DOHH2 (cell line): ENCODE results near the gene CPAMD8.

Experiments
- H3F3A ChIP-seq: fragments of 200-600 bp; sonication (generic), shearing (Covaris generic); 2 replicates; pipeline ENCODE4 v1.6.0; 2016; ENCODE audit warnings: antibody characterized with exemption, mild to moderate bottlenecking; ENCODE audit not compliant: control insufficient read depth, insufficient read depth
- H3K27ac ChIP-seq: fragments of 200-600 bp; sonication (generic); 2 replicates; pipeline ENCODE4 v1.5.1; 2014; ENCODE audit warnings: low read depth, mild to moderate bottlenecking, low read length, moderate library complexity
- H3K27me3 ChIP-seq: fragments of 200-600 bp; sonication (generic); 2 replicates; pipeline ENCODE4 v1.6.1; 2014; ENCODE audit warnings: mild to moderate bottlenecking, low read length, mixed read lengths; ENCODE audit not compliant: control insufficient read depth
- H3K36me3 ChIP-seq: fragments of 200-600 bp; sonication (generic); 2 replicates; pipeline ENCODE4 v1.6.1; 2014; ENCODE audit warnings: mild to moderate bottlenecking, low read length, moderate library complexity, mixed read lengths; ENCODE audit not compliant: control insufficient read depth
- H3K4me1 ChIP-seq: fragments of 200-600 bp; sonication (generic); 2 replicates; pipeline ENCODE4 v1.6.1; 2014; ENCODE audit warnings: mild to moderate bottlenecking, low read length, mixed read lengths; ENCODE audit not compliant: control insufficient read depth
- H3K4me2 ChIP-seq: fragments of 200-600 bp; sonication (generic); 2 replicates; pipeline ENCODE4 v1.6.0; 2014; ENCODE audit warnings: mild to moderate bottlenecking, low read length, moderate library complexity
- H3K4me3 ChIP-seq: fragments of 200-600 bp; sonication (generic); 2 replicates; pipeline ENCODE4 v1.5.1; 2014; ENCODE audit warnings: mild to moderate bottlenecking, low read length, mixed read lengths
- H3K79me2 ChIP-seq: fragments of 200-600 bp; sonication (generic); 2 replicates; pipeline ENCODE4 v1.6.1; 2014; ENCODE audit warnings: mild to moderate bottlenecking, low read length, mixed read lengths; ENCODE audit not compliant: control insufficient read depth
- H3K9me2 ChIP-seq: fragments of 200-600 bp; sonication (generic); replicated peaks from 2 replicates; pipeline ENCODE4 v1.6.1; 2014; ENCODE audit warnings: mild to moderate bottlenecking, low read length, mixed read lengths; ENCODE audit not compliant: control insufficient read depth
- H3K9me3 ChIP-seq: fragments of 200-600 bp; sonication (generic); 2 replicates; pipeline ENCODE4 v1.6.1; 2014; ENCODE audit warnings: antibody characterized with exemption, low read length, mixed read lengths; ENCODE audit not compliant: control insufficient read depth, insufficient read depth
- H4K20me1 ChIP-seq: fragments of 200-600 bp; sonication (generic); 2 replicates; pipeline ENCODE4 v1.6.0; 2014; ENCODE audit warnings: low read depth, mild to moderate bottlenecking, antibody characterized with exemption, low read length, moderate library complexity; ENCODE audit not compliant: control insufficient read depth, insufficient read depth
- CTCF ChIP-seq: fragments of 200-600 bp; sonication (generic); IDR thresholded peaks from one replicate; pipeline ENCODE4 v1.5.1; 2014; ENCODE audit warnings: antibody characterized with exemption, mild to moderate bottlenecking, low read depth, low read length; ENCODE audit not compliant: poor library complexity, severe bottlenecking
- EZH2phosphoT487 ChIP-seq: fragments of 200-600 bp; sonication (generic); IDR thresholded peaks from 2 replicates; pipeline ENCODE4 v1.6.1; 2017; ENCODE audit warnings: borderline replicate concordance, mild to moderate bottlenecking, antibody characterized with exemption, low read length, moderate library complexity, mixed read lengths

The CPAMD8 gene

GRCh38 chr19:16902545-16902944, 124.1 kb downstream of the CPAMD8 start:
- H3K4me3 ChIP-seq: no peak overlapping the region
- no peaks in the 10 kb centered on the region for H3K9me3 ChIP-seq
- no peak overlapping the region for H3K27ac ChIP-seq
- H3K4me2 ChIP-seq: no peak overlapping the region
- no peaks in the 10 kb centered on the region for H4K20me1 ChIP-seq
- TF ChIP-seq CTCF (no peak), EZH2phosphoT487 (no peak)
- no peaks in the 10 kb centered on the region for H3K27me3 ChIP-seq
- peaks cover 26% of the 10 kb centered on the region for H3K4me1 ChIP-seq
- H3K9me2 ChIP-seq: no peaks in the 10 kb centered on the region
- H3F3A ChIP-seq: 0 out of 2 replicates have a peak, but pooled peaks cover 4% of the 10 kb centered on the region
- H3K79me2 ChIP-seq: no peaks in the 10 kb centered on the region
- no peaks in the 10 kb centered on the region for H3K36me3 ChIP-seq

- Histone ChIP-seq H3K4me3 (no peak overlapping the region), H3F3A (0 out of 2 replicates have a peak, but pooled peaks cover 4% of the 10 kb centered on the region), H3K36me3 (no peaks in the 10 kb centered on the region), H3K27me3 (no peaks in the 10 kb centered on the region), H3K79me2 (no peaks in the 10 kb centered on the region), H3K9me3 (no peaks in the 10 kb centered on the region), H3K9me2 (no peaks in the 10 kb centered on the region), H3K27ac (no peak overlapping the region), H3K4me2 (no peak overlapping the region), H4K20me1 (no peaks in the 10 kb centered on the region), H3K4me1 (peaks cover 30% of the 10 kb centered on the region)
- TF ChIP-seq CTCF (no peak), EZH2phosphoT487 (no peak)
Observed at GRCh38 chr19:16901491-16902175, 125.0 kb downstream of the CPAMD8 start.

DNA sequence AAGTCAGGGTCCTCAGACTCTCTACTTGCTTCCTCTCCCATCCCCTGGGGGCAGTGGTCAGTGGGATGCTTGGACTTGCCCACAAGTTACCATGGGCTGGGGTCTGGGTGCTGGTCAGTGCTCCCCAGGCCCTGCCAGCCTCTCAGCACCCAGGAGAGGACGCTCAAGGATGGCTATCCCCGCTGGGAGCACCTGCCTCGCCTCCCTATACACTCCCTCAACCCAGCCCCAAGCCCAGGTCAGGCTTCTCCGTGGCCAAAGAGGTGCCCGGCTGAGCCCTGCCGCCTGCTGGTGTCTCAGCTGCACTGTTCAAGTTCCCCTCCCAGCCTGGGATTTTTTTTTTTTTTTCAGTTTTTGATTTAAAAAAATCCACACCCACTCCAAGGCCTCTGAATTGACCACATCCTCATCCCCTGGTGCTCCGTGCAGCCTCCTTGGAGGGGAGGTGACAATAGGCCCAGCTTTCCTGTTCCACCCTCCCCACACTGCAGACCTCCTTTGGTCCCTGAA, 127.0 kb downstream of the CPAMD8 start:
- Histone ChIP-seq H3K9me3 (no peaks in the 10 kb centered on the region), H3K9me2 (no peaks in the 10 kb centered on the region), H3K27me3 (no peaks in the 10 kb centered on the region), H3F3A (peaks cover 9% of the 10 kb centered on the region; the same call in 1 of the 2 replicates), H3K4me1 (peaks cover 50% of the 10 kb centered on the region), H3K4me3 (no peak overlapping the region), H3K79me2 (no peaks in the 10 kb centered on the region; the same call in 1 of the 2 replicates), H3K27ac (no peak overlapping the region), H3K36me3 (peaks cover 2% of the 10 kb centered on the region), H4K20me1 (no peaks in the 10 kb centered on the region), H3K4me2 (peak overlapping the region; percentile 43)
- no peak for TF ChIP-seq EZH2phosphoT487
- TF ChIP-seq CTCF: peak; percentile 70
